ENCODE results near the gene WFDC6. TPM values are rescaled to one million over a fixed set of nuclear protein-coding genes. Genes with fewer than 3 reads are reported as not detected.

WFDC6 gene
- polyA plus RNA-seq, 1 experiment, result not detected

DNA sequence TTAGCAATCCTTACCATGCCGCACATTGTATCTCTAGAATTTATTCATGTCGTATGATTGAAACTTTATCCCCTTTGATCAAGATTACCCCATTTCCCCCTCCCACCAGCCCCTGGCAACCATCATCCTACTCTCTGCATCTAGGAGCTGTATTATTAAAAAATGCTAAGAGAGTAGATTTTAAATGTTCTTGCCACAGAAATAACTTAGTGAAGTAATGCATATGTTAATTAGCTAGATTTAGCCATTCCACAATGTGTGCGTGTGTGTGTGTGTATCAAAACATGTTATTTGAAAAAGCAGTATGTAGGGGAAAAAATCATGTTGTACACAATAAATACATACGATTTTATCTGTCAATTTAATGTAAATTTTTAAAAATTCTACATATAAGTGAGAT lies 12.0 kb downstream of the WFDC6 start:
- no peak for DNase-seq (ENCODE audit: low read depth, low spot score)
- TF ChIP-seq, protein P1, sequence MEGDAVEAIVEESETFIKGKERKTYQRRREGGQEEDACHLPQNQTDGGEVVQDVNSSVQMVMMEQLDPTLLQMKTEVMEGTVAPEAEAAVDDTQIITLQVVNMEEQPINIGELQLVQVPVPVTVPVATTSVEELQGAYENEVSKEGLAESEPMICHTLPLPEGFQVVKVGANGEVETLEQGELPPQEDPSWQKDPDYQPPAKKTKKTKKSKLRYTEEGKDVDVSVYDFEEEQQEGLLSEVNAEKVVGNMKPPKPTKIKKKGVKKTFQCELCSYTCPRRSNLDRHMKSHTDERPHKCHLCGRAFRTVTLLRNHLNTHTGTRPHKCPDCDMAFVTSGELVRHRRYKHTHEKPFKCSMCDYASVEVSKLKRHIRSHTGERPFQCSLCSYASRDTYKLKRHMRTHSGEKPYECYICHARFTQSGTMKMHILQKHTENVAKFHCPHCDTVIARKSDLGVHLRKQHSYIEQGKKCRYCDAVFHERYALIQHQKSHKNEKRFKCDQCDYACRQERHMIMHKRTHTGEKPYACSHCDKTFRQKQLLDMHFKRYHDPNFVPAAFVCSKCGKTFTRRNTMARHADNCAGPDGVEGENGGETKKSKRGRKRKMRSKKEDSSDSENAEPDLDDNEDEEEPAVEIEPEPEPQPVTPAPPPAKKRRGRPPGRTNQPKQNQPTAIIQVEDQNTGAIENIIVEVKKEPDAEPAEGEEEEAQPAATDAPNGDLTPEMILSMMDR (IDR thresholded peaks at IDR 0.05; ENCODE audit: low read depth, low read length), result no peak
- Histone ChIP-seq H3K4me3 (ENCODE audit: low read depth, low read length) (no peak overlapping the region), H3K27me3 (ENCODE audit: control insufficient read depth, insufficient read depth, low read length) (no peaks in the 10 kb centered on the region), H3K27ac (ENCODE audit: low read depth, low read length) (no peak overlapping the region), H3K9me3 (ENCODE audit: control insufficient read depth, insufficient read depth, low read length) (no peaks in the 10 kb centered on the region)
- ChIA-PET POLR2A (no interaction called here), CTCF (no interaction called here)

DNA sequence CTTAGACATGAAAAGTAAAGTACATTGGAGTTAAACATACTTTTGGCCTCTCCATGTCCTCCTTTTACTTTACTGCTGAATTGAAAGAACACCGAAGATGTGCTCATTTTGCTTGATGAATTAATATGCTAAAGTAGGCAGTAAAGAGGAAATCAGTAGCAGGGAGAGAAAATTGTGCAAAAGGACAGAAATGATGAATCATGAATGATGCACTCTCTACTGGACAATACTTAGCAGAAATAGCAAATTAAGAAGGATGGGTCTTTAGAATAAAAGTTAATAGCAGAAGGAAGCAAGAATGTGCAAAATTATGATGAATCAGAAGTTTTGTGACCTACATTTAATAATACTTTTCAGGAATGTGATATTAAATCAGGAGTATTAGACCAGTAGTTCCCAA lies 15.5 kb downstream of the WFDC6 start:
- no peaks in the 10 kb centered on the region for H3K27me3 ChIP-seq (ENCODE audit: control insufficient read depth, insufficient read depth, low read length)
- CTCF ChIA-PET, result no interaction called here
- H3K27ac ChIP-seq (ENCODE audit: low read depth, low read length), result no peak overlapping the region
- H3K9me3 ChIP-seq (ENCODE audit: control insufficient read depth, insufficient read depth, low read length), result no peaks in the 10 kb centered on the region
- POLR2A ChIA-PET, result no interaction called here
- H3K4me3 ChIP-seq (ENCODE audit: low read depth, low read length), result no peak overlapping the region
- TF ChIP-seq, protein P1 (IDR thresholded peaks at IDR 0.05; ENCODE audit: low read depth, low read length), result no peak
- DNase-seq (ENCODE audit: low read depth, low spot score), result no peak

- H3K27ac ChIP-seq (ENCODE audit: low read depth, low read length), result no peak overlapping the region
- no peak overlapping the region for H3K4me3 ChIP-seq (ENCODE audit: low read depth, low read length)
- CTCF ChIA-PET, result no interaction called here
- H3K9me3 ChIP-seq (ENCODE audit: control insufficient read depth, insufficient read depth, low read length), result no peaks in the 10 kb centered on the region
- H3K27me3 ChIP-seq (ENCODE audit: control insufficient read depth, insufficient read depth, low read length), result no peaks in the 10 kb centered on the region
- POLR2A ChIA-PET, result no interaction called here
- DNase-seq (ENCODE audit: low read depth, low spot score), result no peak
- TF ChIP-seq, protein P1 (IDR thresholded peaks at IDR 0.05; ENCODE audit: low read depth, low read length), result no peak
These were observed 21.0 kb downstream of the WFDC6 start for GRCh38 chr20:45518282-45518681.

- no peak for DNase-seq (ENCODE audit: low read depth, low spot score)
- H3K4me3 ChIP-seq (ENCODE audit: low read depth, low read length), result no peak within 1 kb of the TSS
- peaks cover 4% of the 10 kb centered on the region for H3K27me3 ChIP-seq (ENCODE audit: control insufficient read depth, insufficient read depth, low read length)
- H3K9me3 ChIP-seq (ENCODE audit: control insufficient read depth, insufficient read depth, low read length), result no peaks in the 10 kb centered on the region
- TF ChIP-seq, protein P1 (IDR thresholded peaks at IDR 0.05; ENCODE audit: low read depth, low read length), result no peak
- POLR2A ChIA-PET, result no interaction called here
- CTCF ChIA-PET, result no interaction called here
- H3K27ac ChIP-seq (ENCODE audit: low read depth, low read length), result no peak within 1 kb of the TSS
These were observed 24.0 kb downstream of the WFDC6 start, which contains the start of gene SPINT3 for GRCh38 chr20:45515147-45515913. Gene SPINT3, minus strand, starts transcription at chr20:45515622. Its CDS starts 14 bp downstream, at chr20:45515608.

GRCh38 chr20:45510242-45510862 lies 28.9 kb downstream of the WFDC6 start:
- POLR2A ChIA-PET, result no interaction called here
- DNase-seq (ENCODE audit: low read depth, low spot score), result no peak
- Histone ChIP-seq H3K27me3 (ENCODE audit: control insufficient read depth, insufficient read depth, low read length) (peaks cover 4% of the 10 kb centered on the region), H3K27ac (ENCODE audit: low read depth, low read length) (no peak overlapping the region), H3K4me3 (ENCODE audit: low read depth, low read length) (no peak overlapping the region), H3K9me3 (ENCODE audit: control insufficient read depth, insufficient read depth, low read length) (no peaks in the 10 kb centered on the region)
- TF ChIP-seq, protein P1 (IDR thresholded peaks at IDR 0.05; ENCODE audit: low read depth, low read length), result no peak
- CTCF ChIA-PET, result no interaction called here

All from AG04450 (cell line).